OCI-LY3 (cell line): ENCODE measurements around the gene SEMA3C.

ENCODE experiments used
- H2AFZ ChIP-seq: fragments of 200-600, 300-600 bp; shearing (Covaris generic); 2 replicates; pipeline ENCODE4 v1.6.0; 2014; ENCODE audit warnings: antibody characterized with exemption, low read depth, low read length
- H3K27ac ChIP-seq: fragments of 200-600, 300-600 bp; sonication (generic); 2 replicates; pipeline ENCODE4 v1.5.1; 2014; ENCODE audit warnings: mild to moderate bottlenecking, low read length, moderate library complexity, mixed read lengths
- H3K27me3 ChIP-seq: fragments of 200-600, 300-600 bp; sonication (generic); 2 replicates; pipeline ENCODE4 v1.6.1; 2014; ENCODE audit warnings: low read depth, low read length, mixed read lengths
- H3K36me3 ChIP-seq: fragments of 200-600, 300-600 bp; sonication (generic); replicated peaks from 2 replicates; pipeline ENCODE3; 2014; ENCODE audit warnings: low read depth, low read length, mixed read lengths
- H3K4me1 ChIP-seq: fragments of 300-600, 200-600 bp; sonication (generic); 2 replicates; pipeline ENCODE4 v1.6.1; 2014; ENCODE audit warnings: low read length, mixed read lengths
- H3K4me2 ChIP-seq: fragments of 200-600, 300-600 bp; sonication (generic); 2 replicates; pipeline ENCODE4 v1.6.1; 2014; ENCODE audit warnings: low read length, mixed read lengths
- H3K4me3 ChIP-seq: fragments of 300-600, 200-600 bp; sonication (generic); 2 replicates; pipeline ENCODE4 v1.5.1; 2014; ENCODE audit warnings: antibody characterized with exemption, mild to moderate bottlenecking, low read length, moderate library complexity
- H3K79me2 ChIP-seq: fragments of 300-600, 200-600 bp; shearing (Covaris generic); 2 replicates; pipeline ENCODE4 v1.6.1; 2014; ENCODE audit warnings: mild to moderate bottlenecking, low read length, mixed read lengths
- H3K9ac ChIP-seq: fragments of 300-600, 200-600 bp; shearing (Covaris generic); 2 replicates; pipeline ENCODE4 v1.6.0; 2014; ENCODE audit warnings: mild to moderate bottlenecking, low read length, moderate library complexity
- H3K9me3 ChIP-seq: fragments of 200-600, 300-600 bp; shearing (Covaris generic); 2 replicates; pipeline ENCODE4 v1.6.1; 2014; ENCODE audit warnings: low read length, mixed read lengths; ENCODE audit not compliant: insufficient read depth
- H4K20me1 ChIP-seq: fragments of 200-600, 300-600 bp; sonication (generic); 2 replicates; pipeline ENCODE4 v1.6.1; 2016; ENCODE audit warnings: low read length, mixed read lengths; ENCODE audit not compliant: insufficient read depth
- EZH2phosphoT487 ChIP-seq: fragments of 200-600 bp; shearing (Covaris generic); IDR thresholded peaks from 2 replicates; pipeline ENCODE4 v1.6.1; 2018; ENCODE audit warnings: antibody characterized with exemption, mixed run types, low read depth
- TF ChIP-seq, protein P1 (sequence below): fragments of 200-600, 300-600 bp; sonication (generic); IDR thresholded peaks from 2 replicates; pipeline ENCODE4 v1.5.1; 2014; ENCODE audit warnings: antibody characterized with exemption, low read length, low read depth

The SEMA3C gene

GRCh38 chr7:80825499-80825898, 93.4 kb downstream of the SEMA3C start:
- Histone ChIP-seq H2AFZ (no peak overlapping the region), H3K4me2 (no peak overlapping the region), H3K27ac (no peak overlapping the region), H3K9ac (no peak overlapping the region), H3K4me1 (peaks cover 10% of the 10 kb centered on the region), H3K4me3 (no peak overlapping the region), H3K79me2 (no peaks in the 10 kb centered on the region), H3K27me3 (no peaks in the 10 kb centered on the region), H3K9me3 (no peaks in the 10 kb centered on the region), H4K20me1 (no peaks in the 10 kb centered on the region), H3K36me3 (no peaks in the 10 kb centered on the region)
- no peak for TF ChIP-seq EZH2phosphoT487
- TF ChIP-seq, protein P1, sequence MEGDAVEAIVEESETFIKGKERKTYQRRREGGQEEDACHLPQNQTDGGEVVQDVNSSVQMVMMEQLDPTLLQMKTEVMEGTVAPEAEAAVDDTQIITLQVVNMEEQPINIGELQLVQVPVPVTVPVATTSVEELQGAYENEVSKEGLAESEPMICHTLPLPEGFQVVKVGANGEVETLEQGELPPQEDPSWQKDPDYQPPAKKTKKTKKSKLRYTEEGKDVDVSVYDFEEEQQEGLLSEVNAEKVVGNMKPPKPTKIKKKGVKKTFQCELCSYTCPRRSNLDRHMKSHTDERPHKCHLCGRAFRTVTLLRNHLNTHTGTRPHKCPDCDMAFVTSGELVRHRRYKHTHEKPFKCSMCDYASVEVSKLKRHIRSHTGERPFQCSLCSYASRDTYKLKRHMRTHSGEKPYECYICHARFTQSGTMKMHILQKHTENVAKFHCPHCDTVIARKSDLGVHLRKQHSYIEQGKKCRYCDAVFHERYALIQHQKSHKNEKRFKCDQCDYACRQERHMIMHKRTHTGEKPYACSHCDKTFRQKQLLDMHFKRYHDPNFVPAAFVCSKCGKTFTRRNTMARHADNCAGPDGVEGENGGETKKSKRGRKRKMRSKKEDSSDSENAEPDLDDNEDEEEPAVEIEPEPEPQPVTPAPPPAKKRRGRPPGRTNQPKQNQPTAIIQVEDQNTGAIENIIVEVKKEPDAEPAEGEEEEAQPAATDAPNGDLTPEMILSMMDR: no peak

- no peaks in the 10 kb centered on the region for H3K27me3 ChIP-seq
- no peak overlapping the region for H3K4me2 ChIP-seq
- no peaks in the 10 kb centered on the region for H3K79me2 ChIP-seq
- no peak overlapping the region for H3K9ac ChIP-seq
- TF ChIP-seq, protein P1: no peak
- TF ChIP-seq EZH2phosphoT487: no peak
- H3K9me3 ChIP-seq: no peaks in the 10 kb centered on the region
- no peaks in the 10 kb centered on the region for H3K4me1 ChIP-seq
- no peaks in the 10 kb centered on the region for H4K20me1 ChIP-seq
- H3K36me3 ChIP-seq: no peaks in the 10 kb centered on the region
- no peak overlapping the region for H2AFZ ChIP-seq
- H3K27ac ChIP-seq: no peak overlapping the region
- H3K4me3 ChIP-seq: no peak overlapping the region
Observed at GRCh38 chr7:80824253-80824652, 94.6 kb downstream of the SEMA3C start.

- Histone ChIP-seq H3K4me1 (no peaks in the 10 kb centered on the region), H3K79me2 (no peaks in the 10 kb centered on the region), H3K4me3 (no peak overlapping the region)
Observed at GRCh38 chr7:80823057-80823456, 95.8 kb downstream of the SEMA3C start.

GRCh38 chr7:80821771-80822319, 97.0 kb downstream of the SEMA3C start:
- no peaks in the 10 kb centered on the region for H3K9me3 ChIP-seq
- H3K27ac ChIP-seq: no peak overlapping the region
- no peaks in the 10 kb centered on the region for H3K79me2 ChIP-seq

More at GRCh38 chr7:80823057-80823456, 95.8 kb downstream of the SEMA3C start:
- TF ChIP-seq, protein P1: no peak
- TF ChIP-seq EZH2phosphoT487: no peak
- no peak overlapping the region for H3K9ac ChIP-seq
- no peak overlapping the region for H2AFZ ChIP-seq
- H4K20me1 ChIP-seq: no peaks in the 10 kb centered on the region
- no peaks in the 10 kb centered on the region for H3K36me3 ChIP-seq
- H3K4me2 ChIP-seq: no peak overlapping the region
- H3K9me3 ChIP-seq: no peaks in the 10 kb centered on the region
- H3K27ac ChIP-seq: no peak overlapping the region
- no peaks in the 10 kb centered on the region for H3K27me3 ChIP-seq

More at GRCh38 chr7:80821771-80822319, 97.0 kb downstream of the SEMA3C start:
- no peak overlapping the region for H2AFZ ChIP-seq
- H3K4me3 ChIP-seq: no peak overlapping the region
- H3K36me3 ChIP-seq: no peaks in the 10 kb centered on the region
- no peaks in the 10 kb centered on the region for H3K4me1 ChIP-seq
- H3K9ac ChIP-seq: no peak overlapping the region
- no peaks in the 10 kb centered on the region for H3K27me3 ChIP-seq
- no peaks in the 10 kb centered on the region for H4K20me1 ChIP-seq
- no peak overlapping the region for H3K4me2 ChIP-seq
- TF ChIP-seq EZH2phosphoT487: no peak
- TF ChIP-seq, protein P1: no peak
